HG02610 (cell line): ENCODE measurements around the gene ID2.

Source experiments
- ATAC-seq: cut with Tn5 transposase; IDR thresholded peaks from one replicate; pipeline ENCODE4 v1.9.1; 2021; ENCODE audit warnings: mild to moderate bottlenecking, moderate library complexity; ENCODE audit not compliant: unreplicated experiment

Gene ID2

DNA sequence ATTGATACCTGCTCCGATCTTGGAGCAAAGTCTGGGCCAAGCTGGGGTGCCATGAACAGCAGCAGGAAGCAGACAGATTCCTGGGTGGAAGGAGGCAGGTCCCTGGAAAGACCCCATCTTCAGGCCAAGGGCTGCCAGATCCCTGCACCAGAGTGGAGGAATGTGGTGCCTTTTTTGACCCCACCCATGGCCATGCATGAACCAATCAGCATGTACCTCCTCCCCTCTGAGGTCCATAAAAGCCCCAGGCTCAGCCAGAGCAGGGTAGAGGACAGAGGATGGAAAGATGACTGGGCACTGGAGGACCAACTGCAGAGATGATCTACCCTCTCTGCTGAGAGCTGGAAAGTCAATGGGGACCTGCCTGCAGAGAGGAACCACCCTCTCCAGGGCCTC, 34.4 kb upstream of the ID2 start:
- no peak for ATAC-seq

DNA sequence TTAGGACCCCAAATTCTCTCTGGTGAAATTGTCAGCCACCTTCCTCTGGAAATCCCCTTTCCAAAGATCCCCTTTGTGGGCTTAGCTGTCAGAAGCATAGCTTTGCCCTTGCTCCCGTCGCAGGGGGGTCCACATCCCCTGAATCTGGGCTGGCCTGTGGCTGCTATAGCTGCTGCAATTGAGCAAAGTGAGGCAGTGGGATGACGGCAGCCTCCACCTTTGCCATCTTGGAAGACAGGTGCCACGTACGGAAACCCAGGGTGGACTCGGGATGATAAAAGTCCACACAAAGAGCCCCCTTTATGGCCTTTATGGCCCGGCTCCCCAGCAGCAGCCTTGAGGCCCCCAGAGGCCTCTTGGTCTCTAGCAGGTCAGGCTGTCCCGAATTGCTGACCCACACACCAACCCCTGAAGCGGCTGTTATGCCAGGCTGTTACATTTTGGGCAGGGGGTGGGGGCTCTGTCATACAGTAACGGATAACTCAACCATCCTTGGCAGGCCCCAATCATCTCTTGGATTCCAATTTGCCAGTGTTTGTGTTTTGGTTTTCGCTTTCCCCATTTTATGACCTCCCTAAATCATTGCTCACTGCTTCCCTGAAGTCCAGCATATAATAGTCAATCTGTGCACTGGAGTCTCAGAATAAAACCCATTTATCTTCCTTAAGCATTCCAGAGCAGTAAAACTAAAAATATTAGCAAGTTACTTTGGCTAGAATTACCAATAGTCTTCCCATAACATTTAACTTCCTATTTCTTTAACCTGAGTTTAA, 33.2 kb upstream of the ID2 start:
- ATAC-seq, result no peak

DNA sequence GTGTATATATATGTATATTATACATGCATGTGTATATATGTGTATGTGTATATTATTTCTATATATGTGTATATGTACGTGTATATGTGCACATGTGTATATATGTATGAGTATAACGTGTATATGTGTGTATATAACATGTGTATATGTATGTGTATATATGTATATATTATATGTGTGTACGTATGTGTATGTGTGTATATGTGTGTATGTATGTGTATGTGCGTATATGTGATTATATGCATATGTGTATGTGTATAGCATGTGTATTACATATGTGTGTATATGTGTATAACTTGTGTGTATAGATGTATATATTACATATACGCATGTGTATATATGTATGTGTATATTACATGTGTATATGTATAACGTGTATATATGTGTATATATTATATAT, 32.1 kb upstream of the ID2 start:
- ATAC-seq, result no peak

DNA sequence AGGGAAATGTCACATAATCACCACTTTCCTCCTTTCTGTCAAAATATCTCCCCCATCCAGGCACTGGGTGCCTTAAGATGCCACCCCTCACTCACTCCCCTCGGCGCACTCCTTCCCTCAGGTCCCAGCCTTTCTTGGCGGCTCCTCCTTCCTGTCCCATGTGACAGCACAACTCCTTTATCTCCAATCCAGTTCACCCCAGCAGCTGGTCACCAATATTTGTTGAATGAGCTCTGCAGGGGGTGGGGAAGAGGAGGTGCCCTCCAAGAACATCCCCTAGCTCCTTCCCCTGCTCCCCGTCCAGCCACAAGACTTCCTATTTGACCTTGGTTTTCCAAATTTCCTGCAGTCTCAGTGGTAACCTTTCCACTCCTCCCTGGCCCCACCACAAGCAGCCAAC, 31.6 kb upstream of the ID2 start:
- no peak for ATAC-seq

GRCh38 chr2:8652774-8653426, 29.0 kb upstream of the ID2 start:
- ATAC-seq, result no peak

DNA sequence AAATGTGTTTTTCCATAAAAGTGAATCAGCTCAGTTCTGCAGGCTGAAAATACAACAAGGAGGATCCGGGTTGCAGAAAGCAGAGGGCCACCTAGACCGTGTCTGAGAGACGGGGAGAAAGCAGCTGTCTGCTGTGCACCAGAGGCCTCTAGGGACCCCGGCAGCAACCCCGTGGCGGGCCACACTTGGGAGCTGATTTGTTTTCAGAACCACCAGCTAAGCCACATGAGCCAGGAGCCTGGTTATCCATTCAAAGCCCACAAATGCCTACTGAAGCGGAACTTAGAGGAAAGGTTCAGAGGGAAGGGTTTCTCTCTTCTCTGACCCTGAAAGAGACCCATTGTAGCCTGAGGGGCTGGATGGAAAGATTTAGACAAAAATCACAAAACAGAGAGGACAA, 28.4 kb upstream of the ID2 start:
- no peak for ATAC-seq

- no peak for ATAC-seq
These were observed 27.8 kb upstream of the ID2 start for GRCh38 chr2:8654041-8654440.

- ATAC-seq, result no peak
These were observed 27.4 kb upstream of the ID2 start for GRCh38 chr2:8654483-8654882.

- ATAC-seq, result no peak
These were observed 25.7 kb upstream of the ID2 start for GRCh38 chr2:8656160-8656641.

DNA sequence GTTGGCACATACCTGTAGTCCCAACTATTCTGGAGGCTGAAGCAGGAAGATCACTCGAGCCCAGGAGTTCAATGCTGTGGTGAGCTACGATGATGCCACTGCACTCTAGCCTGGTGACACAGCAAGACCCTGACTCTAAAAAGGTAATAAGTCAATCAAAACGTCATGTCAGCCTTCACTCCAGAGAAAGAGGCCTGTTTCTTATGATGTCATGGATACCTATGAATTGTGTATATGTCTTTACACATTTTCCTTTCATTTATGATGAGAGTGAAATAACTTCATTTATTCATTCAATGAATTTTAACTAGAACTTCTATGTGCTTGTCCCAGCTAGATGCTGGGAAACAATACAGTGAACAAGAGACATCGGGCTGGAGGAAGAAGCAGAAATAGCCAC, 25.0 kb upstream of the ID2 start:
- ATAC-seq, result no peak

DNA sequence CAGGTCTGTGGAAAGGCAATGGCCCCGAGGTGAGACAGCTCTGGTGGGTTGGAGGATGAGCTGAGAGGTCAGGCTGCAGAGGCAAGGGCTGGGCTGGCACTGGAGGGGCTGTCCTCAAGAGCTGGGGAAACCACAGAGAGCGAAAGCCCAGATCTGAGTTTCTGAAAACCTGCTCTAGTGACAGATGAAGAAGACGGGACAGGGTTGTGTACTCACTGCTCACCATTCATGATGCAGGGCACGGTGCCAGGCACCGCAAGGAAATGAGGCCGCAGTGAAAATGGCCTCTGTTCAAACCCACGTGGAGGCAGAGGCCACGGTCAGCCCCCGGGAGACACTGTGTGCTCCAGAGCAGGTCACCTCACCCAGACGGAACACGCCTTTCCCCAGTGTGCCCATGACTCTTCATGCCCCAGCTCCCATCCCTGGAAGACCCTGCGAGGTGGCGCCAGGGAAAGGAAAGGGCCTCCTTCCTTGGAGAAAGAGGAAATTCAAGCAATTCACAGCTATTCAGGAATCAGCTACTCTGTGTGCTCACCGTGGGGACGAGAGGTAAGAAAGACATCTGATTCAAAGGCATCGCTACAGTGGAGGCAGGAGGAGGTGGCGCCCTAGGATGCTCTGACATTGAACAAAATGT, 24.3 kb upstream of the ID2 start:
- no peak for ATAC-seq

GRCh38 chr2:8658064-8658862, 23.6 kb upstream of the ID2 start:
- ATAC-seq, result no peak

GRCh38 chr2:8659092-8659734, 22.6 kb upstream of the ID2 start:
- ATAC-seq, result no peak

- no peak for ATAC-seq
These were observed 21.9 kb upstream of the ID2 start for GRCh38 chr2:8659735-8660492.

DNA sequence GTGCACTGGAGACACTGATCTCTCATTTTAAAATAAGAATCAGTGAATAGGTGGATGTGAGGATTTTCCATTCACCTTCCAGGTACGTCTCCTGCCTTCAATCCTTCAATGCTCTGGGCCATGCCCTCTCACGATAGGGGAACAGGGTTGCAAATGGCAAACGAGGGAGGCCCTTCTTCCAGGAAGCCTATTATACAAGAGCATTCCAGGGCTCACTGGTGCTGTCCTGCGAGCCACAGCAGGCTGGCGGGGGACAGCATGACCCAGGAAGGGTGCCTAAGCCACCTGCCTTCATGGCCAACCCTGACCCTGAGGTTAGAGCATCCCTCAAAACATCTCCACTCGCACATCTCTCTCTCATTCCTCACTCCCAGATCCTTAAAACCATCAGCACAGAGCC, 20.6 kb upstream of the ID2 start:
- ATAC-seq, result no peak

DNA sequence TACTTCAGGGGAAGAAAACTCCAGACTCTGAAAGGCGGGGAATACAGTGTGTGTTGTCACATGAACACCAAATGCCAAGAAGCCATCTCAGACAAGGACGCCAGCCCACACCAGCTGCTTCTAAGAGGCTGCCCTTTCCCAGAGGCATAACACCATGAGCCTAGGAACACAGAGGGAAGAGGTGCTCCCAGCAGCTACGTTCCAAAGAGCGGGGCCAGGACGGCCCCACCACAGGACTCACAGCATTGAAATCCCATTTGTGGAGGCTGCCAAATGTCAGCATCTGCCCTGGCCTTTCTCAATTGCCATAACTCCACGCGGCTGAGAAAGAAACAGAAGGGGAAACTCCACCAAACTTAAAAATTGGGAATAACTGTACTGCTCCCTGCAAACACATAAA, 20.1 kb upstream of the ID2 start:
- ATAC-seq, result no peak

- no peak for ATAC-seq
These were observed 19.5 kb upstream of the ID2 start for GRCh38 chr2:8662239-8662879.

GRCh38 chr2:8663997-8664396, 17.9 kb upstream of the ID2 start:
- no peak for ATAC-seq

GRCh38 chr2:8666581-8666980, 15.3 kb upstream of the ID2 start:
- ATAC-seq, result no peak
